Calu3 (cell line): Measurements from ENCODE around the gene PAX9. TPM values are rescaled to one million over a fixed set of nuclear protein-coding genes. Genes with fewer than 3 reads are reported as not detected.
"Not testable (repeated sequence)": the region's sequence is repeated elsewhere in the genome, so short reads cannot be mapped to it uniquely, and the experiment has no call there.

Experiments
- BruUV-seq: library from RNA; stranded (reverse); fragments of 400-500 nt; replicated peaks from 2 replicates; lab custom pipeline; 2021; lab: Mats Ljungman, UMichigan
- CTCF ChIA-PET: fragments of 300-600 bp; sonication (Branson Sonifier 250); formaldehyde crosslinking; loops from one replicate; lab custom pipeline; 2022; ENCODE audit warnings: antibody characterized with exemption; lab: Charles Lee
- DNase-seq: peaks from one replicate; pipeline ENCODE4 v3.0.0; 2022
- H3K27ac Mint-ChIP-seq: one replicate; pipeline ENCODE4 v1.8.0; 2022; ENCODE audit warnings: mixed read lengths; ENCODE audit not compliant: unreplicated experiment
- H3K27me3 Mint-ChIP-seq: one replicate; pipeline ENCODE4 v1.8.0; 2022; ENCODE audit warnings: mixed read lengths; ENCODE audit not compliant: unreplicated experiment
- H3K36me3 Mint-ChIP-seq: one replicate; pipeline ENCODE4 v1.8.0; 2022; ENCODE audit warnings: mild to moderate bottlenecking, moderate library complexity, mixed read lengths; ENCODE audit not compliant: insufficient read depth, unreplicated experiment
- H3K4me1 Mint-ChIP-seq: one replicate; pipeline ENCODE4 v1.8.0; 2022; ENCODE audit warnings: mild to moderate bottlenecking, low read depth, mixed read lengths; ENCODE audit not compliant: unreplicated experiment
- H3K4me3 Mint-ChIP-seq: one replicate; pipeline ENCODE4 v1.8.0; 2022; ENCODE audit warnings: mild to moderate bottlenecking, low read depth, moderate library complexity, mixed read lengths; ENCODE audit not compliant: unreplicated experiment
- H3K9me3 Mint-ChIP-seq: one replicate; pipeline ENCODE4 v1.8.0; 2022; ENCODE audit warnings: low read depth, mixed read lengths; ENCODE audit not compliant: unreplicated experiment
- CTCF ChIP-seq: fragments of 200-600 bp; IDR thresholded peaks from one replicate; pipeline ENCODE4 v1.8.0; 2022; ENCODE audit warnings: antibody characterized with exemption; ENCODE audit not compliant: unreplicated experiment
- intact Hi-C: fragments of 100-400 bp; cut with micrococcal nuclease; formaldehyde crosslinking; loops from one replicate; pipeline ENCODE4 v1.10.0; 2022; ENCODE audit not compliant: unreplicated experiment
- total RNA-seq: library from RNA; stranded (reverse); gene quantifications from 2 replicates; pipeline ENCODE4 v1.2.3, GENCODE V29; 2022

PAX9 gene
- total RNA-seq, 1 experiment from 2014 or later, result 4.5 TPM

GRCh38 chr14:36682338-36682737 lies 20.7 kb downstream of the PAX9 start:
- Mint-ChIP-seq H3K27me3 (no peaks in the 10 kb centered on the region), H3K27ac (no peak overlapping the region), H3K4me3 (no peak overlapping the region), H3K4me1 (no peaks in the 10 kb centered on the region), H3K36me3 (no peaks in the 10 kb centered on the region), H3K9me3 (no peaks in the 10 kb centered on the region)
- CTCF ChIA-PET, result interaction anchor here (0.5 kb wide), 1 partner anchor 1281 kb away, joined by 4 read pairs; no protein-coding TSS in a partner anchor
- intact Hi-C loops, result no loop called here
- TF ChIP-seq CTCF, result no peak
- no peak for DNase-seq
- BruUV-seq, result no TSS peak

- CTCF ChIA-PET, result no interaction called here
- no TSS peak for BruUV-seq
- H3K4me3 Mint-ChIP-seq, result no peak overlapping the region
- H3K9me3 Mint-ChIP-seq, result no peaks in the 10 kb centered on the region
- intact Hi-C loops, result no loop called here
- no peaks in the 10 kb centered on the region for H3K36me3 Mint-ChIP-seq
- no peak for DNase-seq
- H3K27ac Mint-ChIP-seq, result no peak overlapping the region
- no peaks in the 10 kb centered on the region for H3K27me3 Mint-ChIP-seq
- no peaks in the 10 kb centered on the region for H3K4me1 Mint-ChIP-seq
- TF ChIP-seq CTCF, result no peak
These were observed 21.5 kb downstream of the PAX9 start for GRCh38 chr14:36683083-36683724.

DNA sequence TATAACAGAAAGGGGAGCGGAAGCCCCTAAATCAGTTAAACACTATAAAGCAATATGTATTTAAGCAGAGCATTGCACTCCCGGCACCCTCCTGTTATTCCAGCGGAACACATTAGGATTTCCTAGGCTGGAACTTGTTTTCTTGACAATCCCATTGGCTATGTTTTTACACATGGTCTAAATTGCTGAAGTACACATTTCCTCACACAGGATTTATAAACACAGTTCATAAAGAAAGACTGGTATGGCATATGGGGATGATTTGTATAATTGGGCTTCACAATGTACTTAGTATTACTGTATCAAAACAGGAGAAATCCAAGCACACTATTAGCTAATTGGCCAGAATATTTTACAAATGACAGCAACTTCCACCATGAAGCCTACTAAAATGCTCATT lies 23.3 kb downstream of the PAX9 start:
- Mint-ChIP-seq H3K4me3 (no peak overlapping the region), H3K9me3 (peaks cover 3% of the 10 kb centered on the region), H3K27me3 (no peaks in the 10 kb centered on the region), H3K27ac (no peak overlapping the region), H3K4me1 (no peaks in the 10 kb centered on the region), H3K36me3 (no peaks in the 10 kb centered on the region)
- no TSS peak for BruUV-seq
- no peak for DNase-seq
- intact Hi-C loops, result no loop called here
- CTCF ChIA-PET, result no interaction called here
- no peak for TF ChIP-seq CTCF

DNA sequence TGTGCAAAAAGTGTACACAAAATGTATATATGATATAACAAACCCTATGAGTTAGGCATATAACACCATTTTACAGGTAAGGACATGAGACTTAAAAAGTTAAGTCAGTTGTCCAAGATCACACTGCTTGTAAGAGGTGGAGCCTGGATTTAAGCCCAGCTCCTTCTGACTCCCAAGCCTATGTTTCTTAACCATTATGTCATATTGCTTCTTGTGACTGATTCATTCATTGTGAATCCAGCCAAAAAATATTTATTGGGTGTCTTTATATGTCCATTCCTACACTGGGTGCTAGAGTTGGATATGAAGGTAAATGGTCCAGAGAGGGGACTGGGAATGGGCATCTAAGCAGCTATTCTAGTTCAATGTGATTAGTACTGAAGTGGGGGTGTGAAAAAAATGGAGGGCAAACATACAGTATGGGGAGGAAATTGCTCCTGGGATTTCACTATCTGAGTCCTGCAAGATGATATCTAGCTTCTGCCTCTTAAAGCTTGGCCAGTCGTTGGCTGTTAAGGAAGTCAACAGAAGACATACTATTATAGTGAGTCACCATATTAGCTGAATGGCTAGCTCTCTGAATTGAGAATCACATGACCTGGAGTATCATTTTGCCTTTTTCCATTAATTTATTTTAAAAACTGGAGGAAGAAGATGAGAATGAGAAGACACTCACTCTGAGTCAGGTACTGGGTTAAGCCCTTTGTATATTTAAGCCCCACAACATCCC lies 28.8 kb downstream of the PAX9 start:
- Mint-ChIP-seq H3K27me3 (no peaks in the 10 kb centered on the region), H3K36me3 (no peaks in the 10 kb centered on the region), H3K9me3 (peaks cover 5% of the 10 kb centered on the region), H3K4me3 (no peak overlapping the region), H3K4me1 (peaks cover 10% of the 10 kb centered on the region), H3K27ac (no peak overlapping the region)
- CTCF ChIA-PET, result interaction anchor here (0.6 to 0.9 kb wide), 2 partner anchors 10 to 73 kb away, joined by 3 read pairs; no protein-coding TSS in a partner anchor
- no peak for TF ChIP-seq CTCF
- no TSS peak for BruUV-seq
- intact Hi-C loops, result no loop called here
- DNase-seq, result peak; percentile 2

GRCh38 chr14:36699420-36699819 lies 37.8 kb downstream of the PAX9 start:
- intact Hi-C loops, result not testable (repeated sequence)

More at GRCh38 chr14:36699420-36699819, 37.8 kb downstream of the PAX9 start:
- H3K4me3 Mint-ChIP-seq, H3K9me3 Mint-ChIP-seq, H3K36me3 Mint-ChIP-seq, H3K27ac Mint-ChIP-seq, BruUV-seq, H3K4me1 Mint-ChIP-seq, CTCF ChIA-PET: not testable (repeated sequence)
- peak; percentile 21 for DNase-seq
- H3K27me3 Mint-ChIP-seq, result peaks cover 27% of the 10 kb centered on the region
